Measurements from ENCODE around the gene AGBL3. TPM values are rescaled to one million over a fixed set of nuclear protein-coding genes. Genes with fewer than 3 reads are reported as not detected.

The AGBL3 gene
- total RNA-seq, 3 donors from 2014 or later (not counting 1 experiment from before 2014, with no cell fraction given), result 0.99 to 2.3 (median 1.4) TPM

- H3K4me3 Mint-ChIP-seq, result no peak overlapping the region
- no peak for TF ChIP-seq CTCF (IDR thresholded peaks at IDR 0.05)
These were observed 91.3 kb downstream of the AGBL3 start for GRCh38 chr7:135077642-135078041.

GRCh38 chr7:135078051-135078450 is 91.7 kb downstream of the AGBL3 start:
- H3K9me3 ChIP-seq (ENCODE audit: control insufficient read depth, insufficient read depth, low read length), result no peaks in the 10 kb centered on the region
- Mint-ChIP-seq H3K9me3 (no peaks in the 10 kb centered on the region), H3K36me3 (no peaks in the 10 kb centered on the region), H3K4me3 (no peak overlapping the region), H3K27me3 (ENCODE audit: low read depth in 2 of 2) (peaks cover 0 to 3% of the 10 kb centered on the region in 2 donors), H3K27ac (no peak overlapping the region), H3K4me1 (no peaks in the 10 kb centered on the region)
- TF ChIP-seq CTCF (IDR thresholded peaks at IDR 0.05), result no peak
- H3K4me1 ChIP-seq (ENCODE audit: control insufficient read depth, insufficient read depth, low read length), result no peaks in the 10 kb centered on the region
- intact Hi-C loops (cut with micrococcal nuclease), result no loop called here
- no peak overlapping the region for H3K4me3 ChIP-seq (ENCODE audit: low read length)
- H3K27ac ChIP-seq (ENCODE audit: low read length), result no peak overlapping the region
- H3K36me3 ChIP-seq (ENCODE audit: control insufficient read depth, insufficient read depth, low read length), result no peaks in the 10 kb centered on the region
- H3K27me3 ChIP-seq (ENCODE audit: control insufficient read depth, insufficient read depth, low read length), result no peaks in the 10 kb centered on the region
- ATAC-seq (no peak), DNase-seq (no peak)

More at GRCh38 chr7:135077642-135078041, 91.3 kb downstream of the AGBL3 start:
- Histone ChIP-seq H3K27ac (ENCODE audit: low read length) (no peak overlapping the region), H3K9me3 (ENCODE audit: control insufficient read depth, insufficient read depth, low read length) (no peaks in the 10 kb centered on the region), H3K27me3 (ENCODE audit: control insufficient read depth, insufficient read depth, low read length) (no peaks in the 10 kb centered on the region), H3K4me3 (ENCODE audit: low read length) (no peak overlapping the region), H3K4me1 (ENCODE audit: control insufficient read depth, insufficient read depth, low read length) (no peaks in the 10 kb centered on the region), H3K36me3 (ENCODE audit: control insufficient read depth, insufficient read depth, low read length) (no peaks in the 10 kb centered on the region)
- intact Hi-C loops (cut with micrococcal nuclease), result no loop called here
- WGBS (ENCODE audit: insufficient coverage), result 87% methylated on average over 7 of the region's 7 CpGs
- ATAC-seq, result no peak
- DNase-seq, result no peak
- H3K9me3 Mint-ChIP-seq, result no peaks in the 10 kb centered on the region
- H3K36me3 Mint-ChIP-seq, result no peaks in the 10 kb centered on the region
- no peaks in the 10 kb centered on the region for H3K4me1 Mint-ChIP-seq
- no peak overlapping the region for H3K27ac Mint-ChIP-seq
- H3K27me3 Mint-ChIP-seq (ENCODE audit: low read depth in 2 of 2), result peaks cover 0 to 3% of the 10 kb centered on the region in 2 donors

GRCh38 chr7:135079068-135079467 is 92.8 kb downstream of the AGBL3 start:
- H3K4me3 Mint-ChIP-seq, result no peak overlapping the region
- no peaks in the 10 kb centered on the region for H3K4me1 Mint-ChIP-seq
- no peaks in the 10 kb centered on the region for H3K27me3 ChIP-seq (ENCODE audit: control insufficient read depth, insufficient read depth, low read length)
- H3K9me3 Mint-ChIP-seq, result no peaks in the 10 kb centered on the region
- no peaks in the 10 kb centered on the region for H3K36me3 ChIP-seq (ENCODE audit: control insufficient read depth, insufficient read depth, low read length)
- H3K27me3 Mint-ChIP-seq (ENCODE audit: low read depth in 2 of 2), result peaks cover 0 to 3% of the 10 kb centered on the region in 2 donors
- H3K4me1 ChIP-seq (ENCODE audit: control insufficient read depth, insufficient read depth, low read length), result no peaks in the 10 kb centered on the region
- no peaks in the 10 kb centered on the region for H3K36me3 Mint-ChIP-seq
- intact Hi-C loops (cut with micrococcal nuclease), result no loop called here
- TF ChIP-seq CTCF (IDR thresholded peaks at IDR 0.05), result no peak
- H3K4me3 ChIP-seq (ENCODE audit: low read length), result no peak overlapping the region
- DNase-seq (no peak), ATAC-seq (no peak)
- no peak overlapping the region for H3K27ac ChIP-seq (ENCODE audit: low read length)
- H3K27ac Mint-ChIP-seq, result no peak overlapping the region
- no peaks in the 10 kb centered on the region for H3K9me3 ChIP-seq (ENCODE audit: control insufficient read depth, insufficient read depth, low read length)

DNA sequence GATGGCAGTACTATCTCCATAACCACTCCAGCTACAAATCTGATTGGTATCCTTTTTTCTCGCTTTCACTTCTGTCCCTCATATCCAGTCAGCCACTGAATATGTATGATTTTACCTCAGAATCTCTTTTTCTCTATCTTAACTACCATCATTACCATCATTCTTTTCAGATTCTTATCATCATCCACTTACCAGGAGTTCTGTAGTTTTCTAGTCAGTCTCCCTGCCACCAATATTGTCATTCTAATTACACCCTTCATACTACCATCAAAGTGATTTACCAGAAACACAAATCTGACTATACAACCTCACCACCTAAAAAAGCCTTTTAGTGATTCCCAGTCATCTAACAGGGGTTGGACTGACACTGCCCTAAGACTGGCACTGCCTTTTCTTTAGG is 96.7 kb downstream of the AGBL3 start:
- H3K36me3 Mint-ChIP-seq, result peaks cover 29% of the 10 kb centered on the region
- intact Hi-C loops (cut with micrococcal nuclease), result no loop called here
- Histone ChIP-seq H3K4me1 (ENCODE audit: control insufficient read depth, insufficient read depth, low read length) (no peaks in the 10 kb centered on the region), H3K9me3 (ENCODE audit: control insufficient read depth, insufficient read depth, low read length) (no peaks in the 10 kb centered on the region), H3K4me3 (ENCODE audit: low read length) (no peak overlapping the region), H3K36me3 (ENCODE audit: control insufficient read depth, insufficient read depth, low read length) (no peaks in the 10 kb centered on the region), H3K27ac (ENCODE audit: low read length) (no peak overlapping the region), H3K27me3 (ENCODE audit: control insufficient read depth, insufficient read depth, low read length) (no peaks in the 10 kb centered on the region)
- ATAC-seq (no peak), DNase-seq (no peak)
- no peak overlapping the region for H3K4me3 Mint-ChIP-seq
- H3K27ac Mint-ChIP-seq, result no peak overlapping the region
- no peaks in the 10 kb centered on the region for H3K27me3 Mint-ChIP-seq (ENCODE audit: low read depth in 2 of 2)
- no peak for TF ChIP-seq CTCF (IDR thresholded peaks at IDR 0.05)
- no peaks in the 10 kb centered on the region for H3K4me1 Mint-ChIP-seq
- H3K9me3 Mint-ChIP-seq, result peaks cover 17 to 24% of the 10 kb centered on the region in 2 donors
- 0% methylated on average over 1 of the region's 1 CpG for WGBS (ENCODE audit: insufficient coverage)

Data from natural killer cell (primary cell).